HepG2 (cell line): Measurements from ENCODE around the gene LRRC34. TPM values are rescaled to one million over a fixed set of nuclear protein-coding genes. Genes with fewer than 3 reads are reported as not detected.

Source experiments
- MATR3 ChIP-seq: sonication (generic); formaldehyde crosslinking; IDR thresholded peaks from 2 replicates; pipeline ENCODE4 v1.4.0; 2020; ENCODE audit warnings: missing genetic modification reagents
- SIX1 ChIP-seq: sonication (generic); formaldehyde crosslinking; IDR thresholded peaks from 2 replicates; pipeline ENCODE4 v1.4.0; 2020; ENCODE audit warnings: missing genetic modification reagents, borderline replicate concordance
- ZNF547 ChIP-seq: sonication (generic); formaldehyde crosslinking; IDR thresholded peaks from 2 replicates; pipeline ENCODE4 v1.5.1; 2020; ENCODE audit warnings: mild to moderate bottlenecking, missing genetic modification reagents
- polyA plus RNA-seq, 8 experiments: library from polyadenylated mRNA; depleted of rRNA in 3 of 8; stranded (reverse) in 7 of 8; unstranded in 1 of 8; fragments of >200 nt; fragmentation: Illumina TruSeq in 4 of 8; extraction: Trizol in 4 of 8; gene quantifications; 2 replicates each; pipeline versions ENCODE4 v1.2.1 to v1.2.3, GENCODE V29; 2011 to 2016; ENCODE audit warnings: low read depth in 4 of 8, missing spikeins in 1 of 8, mixed read lengths in 1 of 8; ENCODE audit not compliant: insufficient read depth in 1 of 8
- total RNA-seq, 5 experiments: library from RNA; depleted of rRNA; stranded (reverse); fragments of >200 nt; fragmentation: Illumina TruSeq; extraction: Trizol; gene quantifications; 2 replicates each; pipeline ENCODE4 v1.2.3, GENCODE V29; 2016; ENCODE audit warnings: low read depth in 1 of 5
- TF ChIP-seq, protein P1 (sequence below): sonication (generic); formaldehyde crosslinking; conservative IDR thresholded peaks from 2 replicates; pipeline ENCODE4 v1.5.0; 2020; ENCODE audit warnings: missing genetic modification reagents
- TF ChIP-seq, protein P2 (sequence below): IDR thresholded peaks from 2 replicates; pipeline ENCODE4 v1.6.1; 2016; ENCODE audit warnings: missing compliant biosample characterization, missing genetic modification reagents, borderline replicate concordance
- TF ChIP-seq, protein P3 (sequence below): sonication (generic); formaldehyde crosslinking; IDR thresholded peaks from 2 replicates; pipeline ENCODE4 v1.4.0; 2020; ENCODE audit warnings: mild to moderate bottlenecking, missing genetic modification reagents
- TF ChIP-seq, protein P4 (sequence below): sonication (generic); formaldehyde crosslinking; IDR thresholded peaks from 2 replicates; pipeline ENCODE4 v1.4.0; 2020; ENCODE audit warnings: missing genetic modification reagents, mild to moderate bottlenecking, borderline replicate concordance
- TF ChIP-seq, protein P5 (sequence below): sonication (generic); formaldehyde crosslinking; IDR thresholded peaks from 2 replicates; pipeline ENCODE4 v1.4.0; 2020; ENCODE audit warnings: missing genetic modification reagents

LRRC34 gene
- total and polyA plus RNA-seq, 2 of the 13 experiments (the other 11 are each of a cell fraction or from before 2014, with no cell fraction given): not detected

DNA sequence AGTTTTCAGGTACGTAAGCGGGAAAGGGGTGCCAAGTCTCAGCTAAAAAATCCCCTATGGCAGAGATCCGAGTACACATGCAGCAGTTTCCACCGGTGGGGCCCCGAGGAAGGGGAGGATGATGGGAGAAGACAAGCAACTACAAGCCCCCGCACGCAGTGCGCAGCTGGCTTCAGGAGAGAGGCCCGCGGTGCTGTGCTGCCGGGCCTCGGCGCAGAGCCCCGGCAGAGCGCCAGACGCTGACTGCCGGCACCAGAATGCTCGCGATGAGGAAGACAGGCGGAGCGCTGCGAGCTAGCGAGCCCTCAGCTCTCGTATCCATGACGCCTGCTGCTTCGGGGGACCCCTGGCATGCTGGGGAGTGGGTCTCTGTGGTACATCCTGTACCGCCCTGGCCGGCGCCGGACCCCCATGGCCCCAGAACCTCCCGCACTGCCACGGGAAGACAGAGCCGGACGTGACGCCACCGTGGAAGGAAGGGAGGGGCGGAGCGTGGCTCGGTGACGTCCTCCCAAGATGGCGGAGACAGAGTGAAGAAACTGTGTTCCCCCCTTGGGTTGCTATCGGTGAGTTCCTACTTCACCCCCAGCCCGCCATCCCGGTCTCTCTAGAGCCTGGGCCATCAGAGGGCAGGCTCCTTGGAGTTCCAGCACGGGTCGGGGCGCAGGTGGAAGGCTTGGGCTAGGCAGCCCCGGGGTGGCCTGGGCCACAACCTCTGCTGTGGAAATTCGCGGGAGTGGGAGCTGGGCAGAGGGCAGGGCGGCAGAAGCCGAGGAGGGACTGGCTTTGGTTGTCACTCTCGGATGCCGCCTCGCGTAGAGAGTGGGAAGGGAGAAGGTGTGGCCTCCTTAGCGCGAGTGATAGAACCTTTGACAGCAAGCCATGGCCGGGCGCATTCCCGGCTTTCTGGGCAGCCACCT, 39.5 kb downstream of the LRRC34 start, which contains the start of gene MYNN (continued):
- TF ChIP-seq, protein P1, sequence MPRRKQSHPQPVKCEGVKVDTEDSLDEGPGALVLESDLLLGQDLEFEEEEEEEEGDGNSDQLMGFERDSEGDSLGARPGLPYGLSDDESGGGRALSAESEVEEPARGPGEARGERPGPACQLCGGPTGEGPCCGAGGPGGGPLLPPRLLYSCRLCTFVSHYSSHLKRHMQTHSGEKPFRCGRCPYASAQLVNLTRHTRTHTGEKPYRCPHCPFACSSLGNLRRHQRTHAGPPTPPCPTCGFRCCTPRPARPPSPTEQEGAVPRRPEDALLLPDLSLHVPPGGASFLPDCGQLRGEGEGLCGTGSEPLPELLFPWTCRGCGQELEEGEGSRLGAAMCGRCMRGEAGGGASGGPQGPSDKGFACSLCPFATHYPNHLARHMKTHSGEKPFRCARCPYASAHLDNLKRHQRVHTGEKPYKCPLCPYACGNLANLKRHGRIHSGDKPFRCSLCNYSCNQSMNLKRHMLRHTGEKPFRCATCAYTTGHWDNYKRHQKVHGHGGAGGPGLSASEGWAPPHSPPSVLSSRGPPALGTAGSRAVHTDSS (CRISPR knock-in tag): peak; percentile 90; the same call in 1 of the 2 replicates
- TF ChIP-seq SIX1 (no peak), MATR3 (CRISPR knock-in tag) (no peak), ZNF547 (CRISPR knock-in tag) (peak; percentile 89)
- TF ChIP-seq, protein P2, sequence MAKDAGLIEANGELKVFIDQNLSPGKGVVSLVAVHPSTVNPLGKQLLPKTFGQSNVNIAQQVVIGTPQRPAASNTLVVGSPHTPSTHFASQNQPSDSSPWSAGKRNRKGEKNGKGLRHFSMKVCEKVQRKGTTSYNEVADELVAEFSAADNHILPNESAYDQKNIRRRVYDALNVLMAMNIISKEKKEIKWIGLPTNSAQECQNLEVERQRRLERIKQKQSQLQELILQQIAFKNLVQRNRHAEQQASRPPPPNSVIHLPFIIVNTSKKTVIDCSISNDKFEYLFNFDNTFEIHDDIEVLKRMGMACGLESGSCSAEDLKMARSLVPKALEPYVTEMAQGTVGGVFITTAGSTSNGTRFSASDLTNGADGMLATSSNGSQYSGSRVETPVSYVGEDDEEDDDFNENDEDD: no peak; the same call in 1 of the 2 replicates
- TF ChIP-seq, protein P3, sequence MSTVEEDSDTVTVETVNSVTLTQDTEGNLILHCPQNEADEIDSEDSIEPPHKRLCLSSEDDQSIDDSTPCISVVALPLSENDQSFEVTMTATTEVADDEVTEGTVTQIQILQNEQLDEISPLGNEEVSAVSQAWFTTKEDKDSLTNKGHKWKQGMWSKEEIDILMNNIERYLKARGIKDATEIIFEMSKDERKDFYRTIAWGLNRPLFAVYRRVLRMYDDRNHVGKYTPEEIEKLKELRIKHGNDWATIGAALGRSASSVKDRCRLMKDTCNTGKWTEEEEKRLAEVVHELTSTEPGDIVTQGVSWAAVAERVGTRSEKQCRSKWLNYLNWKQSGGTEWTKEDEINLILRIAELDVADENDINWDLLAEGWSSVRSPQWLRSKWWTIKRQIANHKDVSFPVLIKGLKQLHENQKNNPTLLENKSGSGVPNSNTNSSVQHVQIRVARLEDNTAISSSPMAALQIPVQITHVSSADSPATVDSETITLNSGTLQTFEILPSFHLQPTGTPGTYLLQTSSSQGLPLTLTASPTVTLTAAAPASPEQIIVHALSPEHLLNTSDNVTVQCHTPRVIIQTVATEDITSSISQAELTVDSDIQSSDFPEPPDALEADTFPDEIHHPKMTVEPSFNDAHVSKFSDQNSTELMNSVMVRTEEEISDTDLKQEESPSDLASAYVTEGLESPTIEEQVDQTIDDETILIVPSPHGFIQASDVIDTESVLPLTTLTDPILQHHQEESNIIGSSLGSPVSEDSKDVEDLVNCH (CRISPR knock-in tag): 0 out of 2 replicates have a peak, but pooled peaks have one; percentile 31
- TF ChIP-seq, protein P4, sequence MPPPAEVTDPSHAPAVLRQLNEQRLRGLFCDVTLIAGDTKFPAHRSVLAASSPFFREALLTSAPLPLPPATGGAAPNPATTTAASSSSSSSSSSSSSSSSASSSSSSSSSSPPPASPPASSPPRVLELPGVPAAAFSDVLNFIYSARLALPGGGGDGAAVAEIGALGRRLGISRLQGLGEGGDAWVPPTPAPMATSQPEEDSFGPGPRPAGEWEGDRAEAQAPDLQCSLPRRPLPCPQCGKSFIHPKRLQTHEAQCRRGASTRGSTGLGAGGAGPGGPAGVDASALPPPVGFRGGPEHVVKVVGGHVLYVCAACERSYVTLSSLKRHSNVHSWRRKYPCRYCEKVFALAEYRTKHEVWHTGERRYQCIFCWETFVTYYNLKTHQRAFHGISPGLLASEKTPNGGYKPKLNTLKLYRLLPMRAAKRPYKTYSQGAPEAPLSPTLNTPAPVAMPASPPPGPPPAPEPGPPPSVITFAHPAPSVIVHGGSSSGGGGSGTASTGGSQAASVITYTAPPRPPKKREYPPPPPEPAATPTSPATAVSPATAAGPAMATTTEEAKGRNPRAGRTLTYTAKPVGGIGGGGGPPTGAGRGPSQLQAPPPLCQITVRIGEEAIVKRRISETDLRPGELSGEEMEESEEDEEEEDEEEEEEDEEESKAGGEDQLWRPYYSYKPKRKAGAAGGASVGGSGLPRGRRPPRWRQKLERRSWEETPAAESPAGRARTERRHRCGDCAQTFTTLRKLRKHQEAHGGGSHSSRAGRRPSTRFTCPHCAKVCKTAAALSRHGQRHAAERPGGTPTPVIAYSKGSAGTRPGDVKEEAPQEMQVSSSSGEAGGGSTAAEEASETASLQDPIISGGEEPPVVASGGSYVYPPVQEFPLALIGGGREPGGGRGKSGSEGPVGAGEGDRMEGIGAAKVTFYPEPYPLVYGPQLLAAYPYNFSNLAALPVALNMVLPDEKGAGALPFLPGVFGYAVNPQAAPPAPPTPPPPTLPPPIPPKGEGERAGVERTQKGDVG (CRISPR knock-in tag): no peak
- TF ChIP-seq, protein P5, sequence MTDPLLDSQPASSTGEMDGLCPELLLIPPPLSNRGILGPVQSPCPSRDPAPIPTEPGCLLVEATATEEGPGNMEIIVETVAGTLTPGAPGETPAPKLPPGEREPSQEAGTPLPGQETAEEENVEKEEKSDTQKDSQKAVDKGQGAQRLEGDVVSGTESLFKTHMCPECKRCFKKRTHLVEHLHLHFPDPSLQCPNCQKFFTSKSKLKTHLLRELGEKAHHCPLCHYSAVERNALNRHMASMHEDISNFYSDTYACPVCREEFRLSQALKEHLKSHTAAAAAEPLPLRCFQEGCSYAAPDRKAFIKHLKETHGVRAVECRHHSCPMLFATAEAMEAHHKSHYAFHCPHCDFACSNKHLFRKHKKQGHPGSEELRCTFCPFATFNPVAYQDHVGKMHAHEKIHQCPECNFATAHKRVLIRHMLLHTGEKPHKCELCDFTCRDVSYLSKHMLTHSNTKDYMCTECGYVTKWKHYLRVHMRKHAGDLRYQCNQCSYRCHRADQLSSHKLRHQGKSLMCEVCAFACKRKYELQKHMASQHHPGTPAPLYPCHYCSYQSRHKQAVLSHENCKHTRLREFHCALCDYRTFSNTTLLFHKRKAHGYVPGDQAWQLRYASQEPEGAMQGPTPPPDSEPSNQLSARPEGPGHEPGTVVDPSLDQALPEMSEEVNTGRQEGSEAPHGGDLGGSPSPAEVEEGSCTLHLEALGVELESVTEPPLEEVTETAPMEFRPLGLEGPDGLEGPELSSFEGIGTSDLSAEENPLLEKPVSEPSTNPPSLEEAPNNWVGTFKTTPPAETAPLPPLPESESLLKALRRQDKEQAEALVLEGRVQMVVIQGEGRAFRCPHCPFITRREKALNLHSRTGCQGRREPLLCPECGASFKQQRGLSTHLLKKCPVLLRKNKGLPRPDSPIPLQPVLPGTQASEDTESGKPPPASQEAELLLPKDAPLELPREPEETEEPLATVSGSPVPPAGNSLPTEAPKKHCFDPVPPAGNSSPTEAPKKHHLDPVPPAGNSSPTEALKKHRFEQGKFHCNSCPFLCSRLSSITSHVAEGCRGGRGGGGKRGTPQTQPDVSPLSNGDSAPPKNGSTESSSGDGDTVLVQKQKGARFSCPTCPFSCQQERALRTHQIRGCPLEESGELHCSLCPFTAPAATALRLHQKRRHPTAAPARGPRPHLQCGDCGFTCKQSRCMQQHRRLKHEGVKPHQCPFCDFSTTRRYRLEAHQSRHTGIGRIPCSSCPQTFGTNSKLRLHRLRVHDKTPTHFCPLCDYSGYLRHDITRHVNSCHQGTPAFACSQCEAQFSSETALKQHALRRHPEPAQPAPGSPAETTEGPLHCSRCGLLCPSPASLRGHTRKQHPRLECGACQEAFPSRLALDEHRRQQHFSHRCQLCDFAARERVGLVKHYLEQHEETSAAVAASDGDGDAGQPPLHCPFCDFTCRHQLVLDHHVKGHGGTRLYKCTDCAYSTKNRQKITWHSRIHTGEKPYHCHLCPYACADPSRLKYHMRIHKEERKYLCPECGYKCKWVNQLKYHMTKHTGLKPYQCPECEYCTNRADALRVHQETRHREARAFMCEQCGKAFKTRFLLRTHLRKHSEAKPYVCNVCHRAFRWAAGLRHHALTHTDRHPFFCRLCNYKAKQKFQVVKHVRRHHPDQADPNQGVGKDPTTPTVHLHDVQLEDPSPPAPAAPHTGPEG (CRISPR knock-in tag): peak; percentile 69
